MV-4-11 (cell line): ENCODE data around the gene ALS2.
A peak's percentile ranks its signal among the peaks of the same experiment; 100 is the strongest.
"Not testable (repeated sequence)": the region's sequence is repeated elsewhere in the genome, so short reads cannot be mapped to it uniquely, and the experiment has no call there.

Experiments
- DNase-seq: peaks from one replicate; lab custom pipeline; 2025; lab: John Stamatoyannopoulos, UW

ALS2 gene

DNA sequence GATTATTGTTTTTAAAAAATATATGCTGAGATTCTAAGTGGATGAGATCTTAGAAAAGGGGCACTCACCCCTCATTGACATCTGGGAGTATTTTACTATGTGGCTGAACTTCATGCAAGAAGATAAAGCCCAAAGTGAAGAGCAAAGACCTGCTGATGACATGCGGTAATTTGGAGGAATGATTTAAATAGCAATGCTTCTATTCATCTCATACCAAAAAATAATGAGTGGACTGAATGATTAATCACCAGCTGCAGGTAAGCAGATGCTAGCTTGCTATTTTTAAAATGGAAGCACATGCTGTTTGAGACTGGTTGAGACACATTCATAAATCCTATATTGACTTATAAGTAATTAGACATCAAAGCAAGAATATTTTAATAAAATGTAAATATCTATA lies 12.9 kb upstream of the ALS2 start:
- no peak for DNase-seq

DNA sequence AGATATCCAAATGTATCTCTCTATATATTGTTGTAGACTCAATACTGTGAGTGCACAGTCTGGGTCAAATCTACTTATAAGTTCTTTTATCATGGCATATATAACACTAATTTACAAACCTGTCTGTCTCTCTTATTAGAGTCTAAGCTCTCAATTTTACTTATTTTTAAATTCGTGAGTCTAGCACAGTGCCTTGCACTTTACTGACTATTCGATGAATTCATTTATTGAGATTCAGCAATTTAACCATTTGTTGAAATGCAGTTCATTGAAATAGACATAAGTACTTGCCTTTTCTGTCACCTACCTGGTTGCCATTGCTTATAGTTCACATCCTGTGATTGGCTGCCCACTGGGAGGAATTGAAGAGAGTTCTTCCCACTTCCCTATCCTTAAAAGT lies 10.3 kb upstream of the ALS2 start:
- no peak for DNase-seq

DNA sequence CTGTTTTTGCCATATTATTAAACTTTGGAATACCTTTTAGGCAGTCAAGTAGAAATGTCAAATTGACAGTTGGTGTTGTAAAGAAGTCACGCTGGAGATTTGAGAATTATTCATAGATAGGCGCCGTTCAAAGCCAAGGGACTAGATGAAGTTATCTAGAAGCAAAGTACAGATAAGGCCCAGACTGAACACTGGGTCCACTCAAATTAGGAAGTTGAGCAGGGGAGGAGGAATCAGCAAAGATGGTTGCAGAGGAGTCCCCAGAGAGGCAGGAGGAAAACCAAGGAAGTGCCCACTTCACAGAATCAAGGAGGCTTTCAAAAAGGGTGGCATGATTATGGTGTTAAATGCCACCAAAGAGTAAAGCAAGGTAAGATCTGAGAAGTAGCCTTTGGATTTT lies 9.6 kb upstream of the ALS2 start:
- DNase-seq = peak; percentile 3

DNA sequence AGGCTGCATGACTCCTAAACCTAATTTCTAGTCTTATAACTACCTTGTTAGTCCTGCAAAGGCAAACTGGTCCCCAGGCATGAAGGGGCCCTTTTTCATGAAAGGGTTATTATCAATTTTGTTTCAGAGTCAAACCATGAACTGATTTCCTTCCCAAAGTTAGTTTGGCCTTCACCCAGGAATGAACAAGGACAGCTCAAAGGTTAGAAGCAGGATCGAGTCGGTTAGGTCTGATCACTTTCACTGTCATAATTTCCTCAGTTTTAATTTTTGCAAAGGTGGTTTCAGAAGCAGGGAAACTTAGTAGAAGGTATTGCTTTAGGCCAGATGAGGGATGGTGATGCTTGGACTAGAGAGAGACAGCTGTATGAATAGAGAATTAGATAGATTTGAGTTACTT lies 8.7 kb upstream of the ALS2 start:
- DNase-seq = no peak

DNA sequence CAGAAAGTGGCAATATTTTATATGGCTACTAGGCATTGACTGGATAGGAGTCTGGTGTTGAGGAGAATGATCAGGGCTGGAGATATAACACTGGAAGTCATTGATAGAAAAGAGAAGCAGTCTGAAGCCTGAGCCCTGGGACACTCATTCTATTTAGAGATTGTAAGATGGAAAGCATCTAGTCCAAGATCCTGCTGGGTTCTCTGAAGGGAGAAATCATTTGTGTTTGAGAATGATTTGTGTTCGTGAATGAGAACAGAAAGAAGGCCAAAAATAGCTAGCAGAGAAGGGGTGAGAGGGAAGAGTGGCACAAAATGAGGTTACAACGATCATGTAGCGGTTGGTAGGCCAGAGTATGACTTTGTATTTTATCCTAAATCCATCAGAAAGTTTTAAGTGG lies 7.6 kb upstream of the ALS2 start:
- DNase-seq = no peak

DNA sequence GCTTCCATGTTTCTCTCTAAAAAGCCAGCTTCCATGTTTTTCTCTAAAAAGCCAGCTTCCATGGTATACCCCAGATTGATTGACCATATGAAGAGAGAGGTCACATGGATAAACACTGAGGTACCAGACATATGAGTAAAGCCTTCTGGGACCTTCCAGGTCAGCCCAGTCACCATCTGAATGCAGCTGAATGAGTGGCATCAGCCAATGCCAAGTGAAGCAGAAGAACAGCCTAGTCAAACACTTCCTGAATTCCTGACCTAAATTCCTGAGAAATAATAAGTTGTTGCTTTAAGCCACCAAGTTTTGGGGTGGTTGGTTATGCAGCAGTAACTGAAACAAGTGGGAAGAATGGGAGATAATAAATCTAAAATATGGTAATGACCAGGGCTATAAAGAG lies 5.7 kb upstream of the ALS2 start:
- no peak for DNase-seq

DNA sequence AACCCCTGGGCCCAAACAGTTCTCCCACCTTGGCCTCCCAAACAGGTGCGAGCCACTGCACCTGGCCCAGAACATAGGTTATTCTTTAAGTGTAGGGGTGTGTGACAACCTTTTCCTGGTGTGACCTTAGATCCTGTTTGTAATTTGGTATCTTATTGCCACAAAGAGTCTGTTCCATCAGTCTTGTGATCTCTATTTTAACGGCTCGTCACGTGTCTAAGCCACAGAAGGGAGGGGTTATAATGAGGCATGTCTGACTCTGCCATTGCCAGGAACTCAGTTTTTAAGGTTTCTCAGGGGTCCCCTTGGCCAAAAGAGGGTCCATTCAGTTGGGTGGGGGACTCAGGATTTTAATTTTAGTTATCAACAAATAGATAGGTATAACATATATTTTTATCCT lies 4.4 kb upstream of the ALS2 start:
- DNase-seq = no peak

DNA sequence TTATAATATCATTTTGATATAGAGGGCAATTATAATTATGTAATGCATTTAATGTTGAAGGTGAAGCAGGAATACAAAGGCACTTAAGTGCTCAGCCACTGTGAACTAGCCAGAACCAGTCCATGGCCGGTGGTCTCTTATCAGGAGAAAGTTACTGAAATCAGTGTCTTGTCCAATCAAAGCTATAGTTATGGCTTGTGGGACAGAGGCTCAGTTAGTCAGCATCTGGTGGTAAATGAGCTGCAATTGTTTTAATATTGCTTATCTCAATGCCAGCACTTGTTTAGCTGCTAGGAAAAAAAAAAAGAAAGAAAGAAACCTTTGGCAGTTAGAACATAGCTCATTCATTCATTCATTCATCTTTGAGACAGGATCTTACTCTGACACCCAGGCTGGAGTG lies 3.8 kb upstream of the ALS2 start:
- no peak for DNase-seq

DNA sequence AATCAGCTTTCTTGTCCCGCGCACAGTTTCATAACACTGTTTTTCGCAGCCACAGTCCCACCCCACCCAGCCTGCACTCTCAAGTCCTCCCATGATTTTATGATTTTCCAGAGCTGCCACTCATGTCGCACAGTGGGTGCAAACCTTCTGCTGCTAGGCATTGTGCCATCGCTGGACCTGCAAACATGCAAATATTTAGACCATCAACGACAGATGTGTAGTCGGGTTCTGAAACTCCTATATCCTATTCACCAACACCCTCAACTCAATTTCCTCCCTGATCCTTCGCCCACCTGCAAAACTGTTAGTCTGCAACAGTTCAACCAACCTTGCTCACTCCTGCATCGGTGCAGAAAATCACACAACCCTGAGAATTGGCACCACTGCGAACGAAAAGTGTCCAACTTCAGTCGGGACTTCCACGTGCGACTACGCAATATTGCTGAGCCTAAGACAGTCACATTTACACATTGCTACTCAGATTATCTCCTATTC lies 871 bp upstream of the ALS2 start:
- DNase-seq = peak; percentile 38

DNA sequence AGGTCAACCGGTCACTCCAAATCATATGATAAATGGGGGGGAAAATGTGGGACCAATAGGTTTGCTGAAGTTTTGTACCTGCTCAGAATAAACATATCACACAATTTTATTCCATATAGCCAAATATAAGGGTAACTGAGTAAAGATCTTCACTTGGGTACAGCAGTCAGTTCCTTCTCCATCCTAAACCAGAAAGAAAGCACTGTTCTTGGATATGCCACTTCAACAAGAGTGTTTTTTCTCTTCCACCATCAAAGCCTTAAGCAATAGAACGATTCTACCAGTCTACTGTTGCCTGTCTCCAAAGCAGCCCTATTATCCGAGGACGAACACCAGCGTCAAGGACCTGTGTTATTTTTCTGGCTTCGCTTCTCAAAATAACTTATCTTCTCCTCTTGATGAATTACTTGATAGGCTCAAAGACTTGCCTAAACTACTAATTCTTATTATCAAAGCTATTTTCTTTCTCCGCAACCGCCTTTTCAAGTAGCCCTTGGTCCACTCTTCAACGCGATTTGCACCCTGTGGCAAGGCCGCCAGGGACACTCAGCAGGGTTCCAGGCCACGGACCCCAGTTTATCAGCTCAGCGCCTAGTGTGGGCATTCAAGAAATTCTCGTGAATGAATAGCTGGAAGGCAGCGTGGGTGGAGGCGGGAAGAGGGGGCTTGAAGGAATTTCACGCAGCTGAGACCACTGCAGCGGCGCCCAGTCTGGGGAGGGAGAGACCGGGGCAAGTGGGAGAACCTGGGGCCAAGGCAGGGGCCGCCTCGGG lies 646 bp downstream of the ALS2 start:
- DNase-seq = no peak

DNA sequence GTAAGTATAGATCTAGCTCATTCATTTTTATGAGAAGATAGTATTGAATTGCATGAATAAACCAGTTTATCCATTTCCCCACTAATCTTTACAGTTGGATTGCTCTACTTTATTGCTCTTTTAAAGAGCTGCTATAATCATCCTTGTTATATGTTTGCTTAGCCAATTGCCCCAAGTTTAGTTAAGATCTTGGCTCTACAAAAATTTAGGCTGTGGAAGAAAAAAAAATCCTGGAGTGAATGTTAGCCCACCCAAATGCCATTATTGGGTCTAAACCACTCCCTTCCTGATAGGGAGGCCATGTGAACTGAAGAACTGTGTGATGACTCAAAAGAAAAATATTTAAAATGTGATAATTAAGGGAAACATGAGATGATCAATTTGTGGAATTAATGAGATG lies 2.9 kb downstream of the ALS2 start:
- DNase-seq = no peak

DNA sequence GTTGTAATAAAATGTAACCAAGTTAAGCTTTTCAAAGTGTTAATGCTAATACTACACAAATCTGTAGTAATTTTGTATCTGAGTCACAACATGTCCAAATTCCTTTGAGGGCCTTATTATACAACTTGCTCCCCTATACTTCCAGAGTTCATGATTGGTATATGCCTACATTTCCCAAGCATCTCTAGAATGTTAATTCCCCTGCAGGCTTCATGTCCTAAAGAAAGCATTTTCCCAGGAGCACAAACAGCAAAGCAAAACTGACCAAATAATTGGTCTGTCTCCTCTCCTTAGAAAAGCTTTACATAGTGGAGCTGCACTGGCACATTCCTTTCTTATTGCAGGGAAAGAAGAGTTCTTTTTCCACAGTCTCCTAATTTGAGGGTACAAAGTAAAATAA lies 3.7 kb downstream of the ALS2 start:
- DNase-seq = no peak

DNA sequence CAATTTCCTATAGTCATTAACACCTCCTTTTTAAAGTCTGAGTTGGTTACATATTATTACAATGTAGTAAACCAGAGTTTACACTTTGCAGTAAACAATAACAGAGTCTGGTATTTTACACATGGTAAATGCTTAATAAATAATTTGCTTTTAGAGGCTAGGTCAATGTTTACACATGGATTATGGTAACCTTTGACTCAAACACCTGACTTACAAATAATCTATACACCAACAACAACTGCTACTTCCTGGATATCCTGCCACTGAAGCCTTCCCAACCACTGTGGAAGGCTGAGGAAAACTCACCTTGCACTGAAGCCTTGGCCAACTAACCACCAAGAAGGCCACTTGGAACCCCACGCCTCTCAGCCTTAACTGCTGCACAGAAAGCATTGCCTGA lies 5.4 kb downstream of the ALS2 start:
- no peak for DNase-seq

DNA sequence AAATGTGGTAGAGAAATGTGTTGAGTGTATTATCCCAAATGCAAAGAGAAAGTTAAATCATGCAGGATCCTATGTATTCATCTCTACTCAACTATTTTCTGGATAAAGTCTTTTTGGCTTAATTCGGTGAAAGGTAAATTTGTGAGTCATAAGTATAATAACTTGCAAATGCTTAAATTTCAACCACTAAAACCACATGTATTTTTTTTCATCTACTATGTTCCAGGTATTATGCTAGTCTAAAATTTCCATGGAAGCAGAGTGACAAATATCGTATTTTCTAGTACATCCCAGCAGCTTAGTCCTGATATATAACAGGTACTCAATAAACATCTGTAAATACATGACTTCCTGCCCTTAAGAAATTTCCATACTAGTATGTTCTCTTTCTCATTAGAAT lies 6.2 kb downstream of the ALS2 start:
- DNase-seq = no peak

DNA sequence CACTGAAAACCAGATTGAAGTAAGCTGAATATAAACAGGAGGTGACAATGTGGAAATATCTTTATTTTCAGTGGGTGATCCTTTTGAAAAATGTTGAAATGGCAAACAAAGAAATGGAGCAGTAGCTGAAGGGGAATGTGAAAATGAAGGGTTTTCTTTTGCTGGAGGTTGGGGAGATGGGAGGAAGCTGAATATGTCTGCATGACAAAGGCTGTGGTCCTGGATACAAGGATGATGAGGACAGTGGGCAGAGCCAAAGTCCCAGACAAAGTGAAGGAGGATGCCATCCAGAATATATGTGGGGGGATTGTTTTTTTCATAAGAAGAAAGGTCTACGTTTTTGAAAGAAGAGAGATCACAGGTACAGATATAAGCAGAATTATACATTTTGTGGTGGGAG lies 6.7 kb downstream of the ALS2 start:
- DNase-seq = no peak

DNA sequence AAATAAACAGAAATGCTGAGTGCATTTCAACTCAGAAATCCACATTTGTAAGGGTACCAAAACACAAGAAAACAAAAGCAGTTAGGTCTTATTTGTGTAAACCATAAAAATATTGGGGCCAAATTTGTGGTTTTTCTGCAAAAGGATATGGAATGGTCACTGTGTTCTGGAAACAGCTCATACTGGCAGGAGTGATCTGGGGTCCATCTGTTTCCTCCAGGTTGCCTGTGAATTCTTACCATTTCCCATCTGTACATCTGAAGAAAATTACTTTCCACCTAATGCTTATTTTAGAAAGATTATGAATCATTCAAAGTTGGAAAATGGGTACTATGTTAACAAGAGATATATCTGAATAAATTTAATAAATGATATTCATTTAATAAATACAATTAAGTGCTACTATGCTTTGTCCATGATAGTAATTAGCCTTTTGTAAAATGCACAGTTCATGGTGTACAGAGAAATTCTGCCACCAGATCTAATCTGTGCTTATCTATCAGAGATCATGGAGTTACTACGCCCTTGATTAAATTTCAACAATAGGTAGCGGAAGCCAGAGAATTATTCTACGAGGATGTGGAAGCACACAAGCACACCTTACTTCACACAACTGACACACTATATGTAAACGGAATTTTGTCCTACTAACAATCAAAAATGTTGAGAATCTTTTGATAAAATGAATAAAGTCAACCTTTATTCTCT lies 10.9 kb downstream of the ALS2 start:
- DNase-seq = no peak

DNA sequence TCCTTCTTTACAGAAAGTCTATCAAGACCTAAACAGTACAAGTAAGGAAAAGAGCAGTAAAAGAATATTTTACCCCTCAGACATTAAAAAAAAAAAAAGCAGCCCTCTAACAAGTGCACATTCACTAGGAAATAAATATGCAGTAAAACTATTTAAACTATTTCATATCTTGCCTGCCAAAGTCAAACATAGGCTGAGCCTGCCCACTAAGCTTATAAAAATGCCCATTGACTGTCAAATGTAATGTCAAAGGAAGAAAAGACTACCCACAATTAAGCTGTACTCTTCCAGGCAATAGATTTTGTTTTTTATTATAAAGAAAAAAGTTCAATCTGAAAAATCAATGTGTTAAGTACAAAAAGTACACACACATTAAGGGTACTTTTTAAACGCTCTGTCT lies 11.8 kb downstream of the ALS2 start:
- no peak for DNase-seq

DNA sequence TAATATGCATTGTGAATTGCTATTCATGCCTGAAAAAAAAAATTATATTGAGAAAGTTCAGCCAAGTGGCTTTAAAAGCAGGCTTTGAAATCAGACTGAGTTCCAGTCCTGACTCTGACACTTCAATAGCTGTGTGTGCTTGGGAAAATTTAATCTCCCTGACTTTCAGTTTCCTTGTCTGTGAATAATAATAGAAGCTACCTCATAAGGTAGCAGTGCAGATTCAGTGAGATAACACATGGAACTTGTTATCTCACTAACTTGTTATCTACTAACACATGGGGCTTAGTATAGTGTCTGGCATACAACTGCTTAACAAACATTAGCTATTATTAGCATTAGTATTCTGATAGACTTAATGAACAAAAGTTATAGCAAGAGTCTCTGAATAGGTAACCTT lies 14.9 kb downstream of the ALS2 start:
- no peak for DNase-seq

DNA sequence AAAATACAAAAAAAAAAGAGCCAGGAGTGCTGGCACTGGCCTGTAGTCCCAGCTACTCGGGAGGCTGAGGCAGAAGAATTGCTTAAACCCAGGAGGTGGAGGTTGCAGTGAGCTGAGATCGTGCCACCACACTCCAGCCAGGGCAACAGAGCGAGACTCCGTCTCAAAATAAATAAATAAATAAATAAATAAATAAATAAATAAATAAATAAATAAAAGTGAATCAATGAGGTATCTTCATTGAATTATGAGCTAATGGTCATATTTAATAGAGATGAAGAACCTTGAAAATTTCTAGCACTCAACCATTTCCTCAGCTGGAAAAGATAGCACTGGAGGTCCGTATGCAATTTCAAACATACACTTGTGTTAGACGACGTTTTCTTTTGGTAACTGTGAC lies 16.3 kb downstream of the ALS2 start:
- not testable (repeated sequence) for DNase-seq

DNA sequence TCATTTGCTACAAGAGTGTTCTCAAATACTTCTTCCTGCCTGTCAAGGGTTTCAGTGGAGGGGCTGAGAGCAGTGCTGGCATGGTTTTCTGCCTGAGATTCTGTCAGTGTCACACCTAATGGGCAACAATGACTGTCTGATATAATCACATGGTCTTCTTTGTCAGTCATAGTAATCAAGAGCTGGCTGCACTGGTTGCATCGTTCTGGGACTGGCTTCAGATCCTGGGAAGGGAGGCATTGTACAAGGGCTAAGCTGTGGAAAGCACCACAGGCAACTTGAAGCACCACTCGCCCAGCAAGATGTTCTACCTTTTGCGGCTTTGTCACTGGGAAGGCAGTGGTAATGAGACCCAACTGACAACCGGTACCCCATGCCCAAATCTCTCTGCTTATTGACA lies 19.6 kb downstream of the ALS2 start:
- DNase-seq = no peak

DNA sequence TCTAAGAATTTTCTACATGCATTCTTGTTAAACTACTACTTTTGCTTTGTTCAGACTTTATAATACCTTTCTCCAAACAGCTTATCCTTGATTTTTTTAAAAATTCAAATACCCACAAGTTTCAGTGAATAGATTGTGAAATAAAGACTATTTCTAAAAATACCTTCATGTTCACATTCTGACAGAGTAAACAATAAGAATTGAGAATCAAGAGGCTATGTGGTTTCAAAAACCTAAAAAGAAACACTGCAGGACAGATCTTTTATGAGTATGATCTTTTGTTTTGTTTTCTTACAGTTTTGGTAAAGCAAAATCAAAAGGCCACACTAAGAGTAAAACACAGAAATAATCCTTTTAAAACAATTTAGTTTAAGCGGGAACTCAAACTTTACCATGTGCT lies 21.2 kb downstream of the ALS2 start:
- DNase-seq = no peak

DNA sequence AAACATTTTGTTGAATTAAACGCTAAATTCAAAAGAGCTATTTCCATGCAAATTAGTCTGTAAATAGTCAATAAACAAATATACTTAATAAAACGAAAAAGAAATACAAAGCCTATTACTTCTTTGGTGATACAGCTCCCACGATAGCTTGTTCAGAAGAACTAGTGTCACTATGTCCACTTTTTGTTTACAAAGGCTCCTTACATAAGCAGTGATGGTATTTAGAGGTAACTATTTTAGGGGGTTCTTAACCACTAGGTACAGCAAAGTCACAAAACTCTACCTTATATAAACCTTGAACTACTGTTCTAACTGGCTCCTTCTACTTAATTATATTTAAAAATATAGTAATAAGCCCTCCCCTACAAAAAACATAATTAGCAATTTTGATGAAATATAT lies 21.9 kb downstream of the ALS2 start:
- no peak for DNase-seq

DNA sequence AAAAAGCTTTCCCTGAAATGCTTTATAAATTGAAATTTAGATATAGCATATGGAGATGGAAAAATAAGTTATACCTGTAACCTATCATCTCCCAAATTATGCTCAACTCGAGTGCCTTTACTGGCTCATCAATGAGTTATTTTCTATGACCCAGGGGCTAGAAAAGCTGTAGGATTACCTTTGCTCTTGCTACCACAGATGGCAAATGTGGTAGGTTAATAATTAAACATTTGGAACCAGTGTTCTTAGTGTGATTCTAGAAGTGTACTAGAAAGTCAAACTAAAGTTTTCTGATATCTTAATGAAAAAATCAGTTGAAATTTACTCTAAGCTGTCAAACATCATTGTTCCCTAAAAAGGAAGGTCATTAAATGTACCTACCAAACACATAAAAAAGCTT lies 22.5 kb downstream of the ALS2 start:
- no peak for DNase-seq
